ENCODE measurements around the gene PECR. TPM values are rescaled to one million over a fixed set of nuclear protein-coding genes. Genes with fewer than 3 reads are reported as not detected.

The PECR gene
- total RNA-seq, 1 experiment from 2014 or later = 13.9 TPM

DNA sequence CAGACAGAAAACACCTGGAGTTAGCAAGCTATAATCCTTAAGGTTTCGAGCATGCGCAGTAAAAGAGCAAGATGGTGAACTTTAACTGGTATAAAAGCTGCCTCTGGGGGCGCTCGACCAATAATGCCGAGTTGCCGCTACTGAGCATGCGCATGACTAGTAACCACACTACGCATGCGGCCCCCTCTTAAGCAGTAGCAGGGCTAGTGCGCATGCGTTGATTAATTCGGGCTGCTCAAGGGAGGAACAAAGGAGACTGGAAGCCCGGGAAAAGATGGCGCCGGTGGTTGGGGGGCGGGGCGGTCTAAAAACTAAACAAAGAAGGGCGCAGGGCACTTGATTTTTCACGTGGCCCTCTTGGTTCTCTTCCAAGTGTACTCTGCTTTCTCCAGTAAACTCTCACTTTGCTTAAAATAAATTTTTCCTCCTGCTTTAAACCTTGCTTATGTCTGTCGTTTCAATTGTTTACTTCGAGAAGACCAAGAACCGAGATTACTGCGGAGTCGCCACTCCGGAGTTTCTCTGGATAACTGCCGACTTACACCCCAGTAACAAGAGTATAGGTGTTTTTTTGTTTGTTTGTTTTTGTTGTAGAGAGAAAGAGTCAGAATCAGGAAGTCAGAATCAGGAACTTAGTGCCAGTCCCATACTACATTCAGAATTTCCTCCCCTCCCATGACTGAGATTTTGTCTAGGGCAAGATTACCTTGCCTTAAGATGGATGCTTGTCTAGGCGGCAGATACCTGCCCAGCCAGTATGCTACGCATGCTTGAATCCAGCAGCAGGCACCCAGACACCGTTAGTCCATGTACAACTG, 33.3 kb upstream of the PECR start (continued):
- TF ChIP-seq, protein P1, sequence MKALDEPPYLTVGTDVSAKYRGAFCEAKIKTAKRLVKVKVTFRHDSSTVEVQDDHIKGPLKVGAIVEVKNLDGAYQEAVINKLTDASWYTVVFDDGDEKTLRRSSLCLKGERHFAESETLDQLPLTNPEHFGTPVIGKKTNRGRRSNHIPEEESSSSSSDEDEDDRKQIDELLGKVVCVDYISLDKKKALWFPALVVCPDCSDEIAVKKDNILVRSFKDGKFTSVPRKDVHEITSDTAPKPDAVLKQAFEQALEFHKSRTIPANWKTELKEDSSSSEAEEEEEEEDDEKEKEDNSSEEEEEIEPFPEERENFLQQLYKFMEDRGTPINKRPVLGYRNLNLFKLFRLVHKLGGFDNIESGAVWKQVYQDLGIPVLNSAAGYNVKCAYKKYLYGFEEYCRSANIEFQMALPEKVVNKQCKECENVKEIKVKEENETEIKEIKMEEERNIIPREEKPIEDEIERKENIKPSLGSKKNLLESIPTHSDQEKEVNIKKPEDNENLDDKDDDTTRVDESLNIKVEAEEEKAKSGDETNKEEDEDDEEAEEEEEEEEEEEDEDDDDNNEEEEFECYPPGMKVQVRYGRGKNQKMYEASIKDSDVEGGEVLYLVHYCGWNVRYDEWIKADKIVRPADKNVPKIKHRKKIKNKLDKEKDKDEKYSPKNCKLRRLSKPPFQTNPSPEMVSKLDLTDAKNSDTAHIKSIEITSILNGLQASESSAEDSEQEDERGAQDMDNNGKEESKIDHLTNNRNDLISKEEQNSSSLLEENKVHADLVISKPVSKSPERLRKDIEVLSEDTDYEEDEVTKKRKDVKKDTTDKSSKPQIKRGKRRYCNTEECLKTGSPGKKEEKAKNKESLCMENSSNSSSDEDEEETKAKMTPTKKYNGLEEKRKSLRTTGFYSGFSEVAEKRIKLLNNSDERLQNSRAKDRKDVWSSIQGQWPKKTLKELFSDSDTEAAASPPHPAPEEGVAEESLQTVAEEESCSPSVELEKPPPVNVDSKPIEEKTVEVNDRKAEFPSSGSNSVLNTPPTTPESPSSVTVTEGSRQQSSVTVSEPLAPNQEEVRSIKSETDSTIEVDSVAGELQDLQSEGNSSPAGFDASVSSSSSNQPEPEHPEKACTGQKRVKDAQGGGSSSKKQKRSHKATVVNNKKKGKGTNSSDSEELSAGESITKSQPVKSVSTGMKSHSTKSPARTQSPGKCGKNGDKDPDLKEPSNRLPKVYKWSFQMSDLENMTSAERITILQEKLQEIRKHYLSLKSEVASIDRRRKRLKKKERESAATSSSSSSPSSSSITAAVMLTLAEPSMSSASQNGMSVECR (CRISPR knock-in tag; IDR thresholded peaks at IDR 0.05; ENCODE audit: borderline replicate concordance) = no peak
- TF ChIP-seq GABPB1 (CRISPR knock-in tag; IDR thresholded peaks at IDR 0.05) = peak; percentile 41; the same call in 1 of the 2 replicates
- no peak for TF ChIP-seq ZNF263 (CRISPR knock-in tag; IDR thresholded peaks at IDR 0.05; ENCODE audit: low read depth)
- TF ChIP-seq NR2C2 (CRISPR knock-in tag; IDR thresholded peaks at IDR 0.05) = no peak
- no peak for TF ChIP-seq SOX15 (CRISPR knock-in tag; IDR thresholded peaks at IDR 0.05)
- no peak for TF ChIP-seq ZNF423 (CRISPR knock-in tag; IDR thresholded peaks at IDR 0.05)
- TF ChIP-seq FOXP1 (CRISPR knock-in tag; IDR thresholded peaks at IDR 0.05; ENCODE audit: borderline replicate concordance) = no peak
- TF ChIP-seq MXD4 (CRISPR knock-in tag; IDR thresholded peaks at IDR 0.05; ENCODE audit: borderline replicate concordance) = no peak
- no peak for TF ChIP-seq RELA (CRISPR knock-in tag; IDR thresholded peaks at IDR 0.05; ENCODE audit: borderline replicate concordance)
- TF ChIP-seq, protein P2, sequence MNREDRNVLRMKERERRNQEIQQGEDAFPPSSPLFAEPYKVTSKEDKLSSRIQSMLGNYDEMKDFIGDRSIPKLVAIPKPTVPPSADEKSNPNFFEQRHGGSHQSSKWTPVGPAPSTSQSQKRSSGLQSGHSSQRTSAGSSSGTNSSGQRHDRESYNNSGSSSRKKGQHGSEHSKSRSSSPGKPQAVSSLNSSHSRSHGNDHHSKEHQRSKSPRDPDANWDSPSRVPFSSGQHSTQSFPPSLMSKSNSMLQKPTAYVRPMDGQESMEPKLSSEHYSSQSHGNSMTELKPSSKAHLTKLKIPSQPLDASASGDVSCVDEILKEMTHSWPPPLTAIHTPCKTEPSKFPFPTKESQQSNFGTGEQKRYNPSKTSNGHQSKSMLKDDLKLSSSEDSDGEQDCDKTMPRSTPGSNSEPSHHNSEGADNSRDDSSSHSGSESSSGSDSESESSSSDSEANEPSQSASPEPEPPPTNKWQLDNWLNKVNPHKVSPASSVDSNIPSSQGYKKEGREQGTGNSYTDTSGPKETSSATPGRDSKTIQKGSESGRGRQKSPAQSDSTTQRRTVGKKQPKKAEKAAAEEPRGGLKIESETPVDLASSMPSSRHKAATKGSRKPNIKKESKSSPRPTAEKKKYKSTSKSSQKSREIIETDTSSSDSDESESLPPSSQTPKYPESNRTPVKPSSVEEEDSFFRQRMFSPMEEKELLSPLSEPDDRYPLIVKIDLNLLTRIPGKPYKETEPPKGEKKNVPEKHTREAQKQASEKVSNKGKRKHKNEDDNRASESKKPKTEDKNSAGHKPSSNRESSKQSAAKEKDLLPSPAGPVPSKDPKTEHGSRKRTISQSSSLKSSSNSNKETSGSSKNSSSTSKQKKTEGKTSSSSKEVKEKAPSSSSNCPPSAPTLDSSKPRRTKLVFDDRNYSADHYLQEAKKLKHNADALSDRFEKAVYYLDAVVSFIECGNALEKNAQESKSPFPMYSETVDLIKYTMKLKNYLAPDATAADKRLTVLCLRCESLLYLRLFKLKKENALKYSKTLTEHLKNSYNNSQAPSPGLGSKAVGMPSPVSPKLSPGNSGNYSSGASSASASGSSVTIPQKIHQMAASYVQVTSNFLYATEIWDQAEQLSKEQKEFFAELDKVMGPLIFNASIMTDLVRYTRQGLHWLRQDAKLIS (CRISPR knock-in tag; IDR thresholded peaks at IDR 0.05; ENCODE audit: borderline replicate concordance) = 0 out of 2 replicates have a peak, but pooled peaks have one; percentile 8
- no peak for TF ChIP-seq NR1H2 (CRISPR knock-in tag; IDR thresholded peaks at IDR 0.05)
- no peak for TF ChIP-seq SMAD4 (CRISPR knock-in tag; IDR thresholded peaks at IDR 0.05)
- peak; percentile 88 for TF ChIP-seq NFATC4 (CRISPR knock-in tag; IDR thresholded peaks at IDR 0.05)
- no peak for TF ChIP-seq ETV6 (CRISPR knock-in tag; IDR thresholded peaks at IDR 0.05)
- TF ChIP-seq, protein P3, sequence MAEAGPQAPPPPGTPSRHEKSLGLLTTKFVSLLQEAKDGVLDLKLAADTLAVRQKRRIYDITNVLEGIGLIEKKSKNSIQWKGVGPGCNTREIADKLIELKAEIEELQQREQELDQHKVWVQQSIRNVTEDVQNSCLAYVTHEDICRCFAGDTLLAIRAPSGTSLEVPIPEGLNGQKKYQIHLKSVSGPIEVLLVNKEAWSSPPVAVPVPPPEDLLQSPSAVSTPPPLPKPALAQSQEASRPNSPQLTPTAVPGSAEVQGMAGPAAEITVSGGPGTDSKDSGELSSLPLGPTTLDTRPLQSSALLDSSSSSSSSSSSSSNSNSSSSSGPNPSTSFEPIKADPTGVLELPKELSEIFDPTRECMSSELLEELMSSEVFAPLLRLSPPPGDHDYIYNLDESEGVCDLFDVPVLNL (CRISPR knock-in tag; IDR thresholded peaks at IDR 0.05; ENCODE audit: borderline replicate concordance, low read depth) = no peak
- TF ChIP-seq SP1 (CRISPR knock-in tag; conservative IDR thresholded peaks at IDR 0.05) = no peak
- no peak for TF ChIP-seq ZNF232 (CRISPR knock-in tag; IDR thresholded peaks at IDR 0.05)
- no peak for TF ChIP-seq KAT7 (CRISPR knock-in tag; IDR thresholded peaks at IDR 0.05; ENCODE audit: borderline replicate concordance)
- TF ChIP-seq SMAD3 (CRISPR knock-in tag; IDR thresholded peaks at IDR 0.05; ENCODE audit: borderline replicate concordance) = no peak
- TF ChIP-seq, protein P4, sequence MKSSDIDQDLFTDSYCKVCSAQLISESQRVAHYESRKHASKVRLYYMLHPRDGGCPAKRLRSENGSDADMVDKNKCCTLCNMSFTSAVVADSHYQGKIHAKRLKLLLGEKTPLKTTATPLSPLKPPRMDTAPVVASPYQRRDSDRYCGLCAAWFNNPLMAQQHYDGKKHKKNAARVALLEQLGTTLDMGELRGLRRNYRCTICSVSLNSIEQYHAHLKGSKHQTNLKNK (CRISPR knock-in tag; IDR thresholded peaks at IDR 0.05) = 0 out of 2 replicates have a peak, but pooled peaks have one; percentile 9
- peak; percentile 95 for TF ChIP-seq ZNF416 (CRISPR knock-in tag; IDR thresholded peaks at IDR 0.05)
- TF ChIP-seq ZNF396 (CRISPR knock-in tag; IDR thresholded peaks at IDR 0.05; ENCODE audit: borderline replicate concordance) = no peak
- peak; percentile 60; the same call in 1 of the 2 replicates for TF ChIP-seq CREM (CRISPR knock-in tag; IDR thresholded peaks at IDR 0.05)
- TF ChIP-seq, protein P5, sequence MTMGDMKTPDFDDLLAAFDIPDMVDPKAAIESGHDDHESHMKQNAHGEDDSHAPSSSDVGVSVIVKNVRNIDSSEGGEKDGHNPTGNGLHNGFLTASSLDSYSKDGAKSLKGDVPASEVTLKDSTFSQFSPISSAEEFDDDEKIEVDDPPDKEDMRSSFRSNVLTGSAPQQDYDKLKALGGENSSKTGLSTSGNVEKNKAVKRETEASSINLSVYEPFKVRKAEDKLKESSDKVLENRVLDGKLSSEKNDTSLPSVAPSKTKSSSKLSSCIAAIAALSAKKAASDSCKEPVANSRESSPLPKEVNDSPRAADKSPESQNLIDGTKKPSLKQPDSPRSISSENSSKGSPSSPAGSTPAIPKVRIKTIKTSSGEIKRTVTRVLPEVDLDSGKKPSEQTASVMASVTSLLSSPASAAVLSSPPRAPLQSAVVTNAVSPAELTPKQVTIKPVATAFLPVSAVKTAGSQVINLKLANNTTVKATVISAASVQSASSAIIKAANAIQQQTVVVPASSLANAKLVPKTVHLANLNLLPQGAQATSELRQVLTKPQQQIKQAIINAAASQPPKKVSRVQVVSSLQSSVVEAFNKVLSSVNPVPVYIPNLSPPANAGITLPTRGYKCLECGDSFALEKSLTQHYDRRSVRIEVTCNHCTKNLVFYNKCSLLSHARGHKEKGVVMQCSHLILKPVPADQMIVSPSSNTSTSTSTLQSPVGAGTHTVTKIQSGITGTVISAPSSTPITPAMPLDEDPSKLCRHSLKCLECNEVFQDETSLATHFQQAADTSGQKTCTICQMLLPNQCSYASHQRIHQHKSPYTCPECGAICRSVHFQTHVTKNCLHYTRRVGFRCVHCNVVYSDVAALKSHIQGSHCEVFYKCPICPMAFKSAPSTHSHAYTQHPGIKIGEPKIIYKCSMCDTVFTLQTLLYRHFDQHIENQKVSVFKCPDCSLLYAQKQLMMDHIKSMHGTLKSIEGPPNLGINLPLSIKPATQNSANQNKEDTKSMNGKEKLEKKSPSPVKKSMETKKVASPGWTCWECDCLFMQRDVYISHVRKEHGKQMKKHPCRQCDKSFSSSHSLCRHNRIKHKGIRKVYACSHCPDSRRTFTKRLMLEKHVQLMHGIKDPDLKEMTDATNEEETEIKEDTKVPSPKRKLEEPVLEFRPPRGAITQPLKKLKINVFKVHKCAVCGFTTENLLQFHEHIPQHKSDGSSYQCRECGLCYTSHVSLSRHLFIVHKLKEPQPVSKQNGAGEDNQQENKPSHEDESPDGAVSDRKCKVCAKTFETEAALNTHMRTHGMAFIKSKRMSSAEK (CRISPR knock-in tag; IDR thresholded peaks at IDR 0.05; ENCODE audit: borderline replicate concordance) = no peak
- peak; percentile 90; the same call in 1 of the 2 replicates for TF ChIP-seq EMX1 (CRISPR knock-in tag; IDR thresholded peaks at IDR 0.05)
- TF ChIP-seq NFE2L1 (CRISPR knock-in tag; IDR thresholded peaks at IDR 0.05) = no peak
